Activated CD8-positive, alpha-beta memory T cell treated with anti-CD3 and anti-CD28 coated beads, Interleukin-2, amount 50 U/mL, for 4 hours (primary cell): ENCODE results near the gene HYLS1.
"Not testable (repeated sequence)": the region's sequence is repeated elsewhere in the genome, so short reads cannot be mapped to it uniquely, and the experiment has no call there.

Source experiments
- DNase-seq: peaks from one replicate; pipeline ENCODE4 v3.0.0-alpha.2; 2020

The HYLS1 gene, protein sequence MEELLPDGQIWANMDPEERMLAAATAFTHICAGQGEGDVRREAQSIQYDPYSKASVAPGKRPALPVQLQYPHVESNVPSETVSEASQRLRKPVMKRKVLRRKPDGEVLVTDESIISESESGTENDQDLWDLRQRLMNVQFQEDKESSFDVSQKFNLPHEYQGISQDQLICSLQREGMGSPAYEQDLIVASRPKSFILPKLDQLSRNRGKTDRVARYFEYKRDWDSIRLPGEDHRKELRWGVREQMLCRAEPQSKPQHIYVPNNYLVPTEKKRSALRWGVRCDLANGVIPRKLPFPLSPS

DNA sequence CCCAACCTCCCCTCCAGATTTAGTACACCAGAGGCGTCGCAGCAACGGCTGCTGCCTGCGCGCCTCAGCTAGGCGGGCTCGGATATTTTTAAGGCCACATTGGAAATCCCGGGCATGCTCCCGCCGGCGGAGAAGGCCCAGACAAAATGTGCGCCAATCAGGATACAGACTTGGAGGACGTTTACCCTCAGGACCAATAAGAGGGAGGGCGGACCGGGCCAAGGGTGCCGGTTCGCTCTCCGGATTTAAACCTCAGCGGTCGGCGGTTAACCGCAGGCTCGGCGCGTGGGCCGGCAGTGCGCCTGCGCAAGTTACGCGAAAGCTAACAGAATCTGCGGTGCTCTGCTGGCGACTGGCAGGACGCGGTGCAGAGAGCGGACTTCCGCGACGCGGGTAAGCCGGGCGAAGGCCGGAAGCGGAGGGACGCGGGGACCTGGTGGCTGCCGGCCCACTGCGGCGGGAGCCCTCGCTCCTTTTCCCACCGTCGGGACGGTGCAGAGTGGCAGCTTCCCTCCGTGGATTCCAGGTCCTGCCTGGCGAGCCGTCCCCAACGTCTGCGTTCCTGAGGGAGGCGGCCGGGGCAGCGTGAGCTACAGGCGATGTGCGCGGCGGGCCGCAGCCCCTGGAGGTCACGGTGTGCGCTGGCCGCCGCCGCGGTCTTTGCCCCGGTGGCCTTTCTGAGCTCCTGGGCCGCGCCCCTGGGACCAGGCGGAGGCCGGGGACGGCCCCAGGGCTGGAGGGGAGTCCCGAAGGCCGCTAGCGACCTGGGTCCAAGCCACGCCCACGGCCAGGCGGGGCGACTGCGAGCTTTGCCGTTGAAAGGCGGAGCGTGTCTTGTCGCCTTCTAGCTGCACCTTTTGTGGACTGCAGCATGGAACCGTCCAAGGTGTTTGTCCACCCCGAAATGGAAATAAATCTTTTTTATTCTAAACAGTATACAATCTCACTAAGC is at the start of gene HYLS1:
Gene HYLS1, plus strand, starts transcription at position 296 of the 952 bp plus-strand sequence. CDS start 11,701 bp downstream, outside the sequence.
- DNase-seq, result peak; percentile 93

DNA sequence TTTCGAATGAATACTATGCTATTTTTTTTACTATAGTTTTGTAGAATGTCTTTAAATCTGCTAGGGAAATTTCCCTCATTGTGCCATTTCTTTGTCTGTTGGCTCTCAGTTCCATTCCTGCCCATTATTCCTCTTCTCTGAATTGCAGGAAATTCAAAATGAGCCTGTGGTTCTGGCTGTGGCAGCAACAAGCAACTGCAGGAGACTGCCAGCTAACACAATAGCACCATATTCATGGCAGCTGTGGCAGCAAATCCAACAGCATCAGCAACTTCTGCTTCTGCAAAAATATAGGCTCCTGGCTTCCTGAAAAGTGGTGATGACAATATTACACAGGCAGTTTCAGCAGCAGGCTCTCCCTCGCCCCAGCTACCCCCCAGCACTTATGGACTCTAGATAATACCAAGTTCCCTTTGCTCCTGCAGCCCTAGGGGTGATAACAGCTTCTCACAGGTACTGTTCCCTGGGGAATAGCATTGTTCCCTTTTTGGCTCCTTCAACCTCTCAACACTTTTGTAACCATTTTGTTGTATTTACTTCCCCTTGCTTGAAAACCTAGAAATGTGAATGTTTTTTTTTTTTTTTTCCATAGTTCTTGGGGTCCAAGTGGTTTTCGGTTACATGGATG is 45.0 kb upstream of the HYLS1 start:
- DNase-seq, result no peak

DNA sequence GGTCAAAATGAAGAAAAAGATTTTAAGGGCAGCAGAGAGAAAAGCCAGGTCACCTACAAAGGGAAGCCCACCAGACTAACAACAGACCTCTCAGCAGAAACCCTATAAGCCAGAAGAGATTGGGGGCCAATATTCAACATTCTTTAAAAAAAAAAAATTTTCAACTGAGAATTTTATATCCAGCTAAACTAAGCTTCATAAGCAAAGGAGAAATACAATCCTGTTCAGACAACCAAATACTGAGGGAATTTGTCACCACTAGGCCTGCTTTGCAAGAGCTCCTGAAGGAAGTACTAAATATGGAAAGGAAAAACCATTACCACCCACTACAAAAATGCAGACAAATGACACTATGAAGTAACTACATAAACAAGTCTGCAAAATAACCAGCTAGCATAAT is 41.3 kb upstream of the HYLS1 start:
- no peak for DNase-seq

DNA sequence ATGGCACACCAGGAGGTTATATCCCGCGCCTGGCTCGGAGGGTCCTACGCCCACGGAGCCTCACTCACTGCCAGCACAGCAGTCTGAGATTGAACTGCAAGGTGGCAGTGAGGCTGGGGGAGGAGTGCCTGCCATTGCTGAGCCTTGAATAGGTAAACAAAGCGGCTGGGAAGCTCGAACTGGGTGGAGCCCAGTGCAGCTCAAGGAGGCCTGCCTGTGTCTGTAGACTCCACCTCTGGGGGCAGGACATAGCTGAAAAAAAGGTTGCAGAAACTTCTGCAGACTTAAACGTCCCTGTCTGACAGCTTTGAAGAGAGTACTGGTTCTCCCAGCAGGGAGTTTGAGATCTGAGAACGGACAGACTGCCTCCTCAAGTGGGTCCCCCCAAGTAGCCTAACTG is 29.8 kb upstream of the HYLS1 start:
- not testable (repeated sequence) for DNase-seq

DNA sequence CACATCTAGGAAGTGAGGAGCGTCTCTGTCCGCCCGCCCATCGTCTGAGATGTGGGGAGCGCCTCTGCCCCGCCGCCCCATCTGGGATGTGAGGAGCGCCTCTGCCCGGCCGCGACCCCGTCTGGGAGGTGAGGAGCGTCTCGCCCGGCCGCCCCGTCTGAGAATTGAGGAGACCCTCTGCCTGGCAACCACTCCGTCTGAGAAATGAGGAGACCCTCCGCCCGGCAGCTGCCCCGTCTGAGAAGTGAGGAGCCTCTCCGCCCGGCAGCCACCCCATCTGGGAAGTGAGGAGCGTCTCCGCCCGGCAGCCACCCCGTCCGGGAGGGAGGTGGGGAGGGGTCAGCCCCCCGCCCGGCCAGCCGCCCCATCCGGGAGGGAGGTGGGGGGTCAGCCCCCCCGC is 24.7 kb upstream of the HYLS1 start:
- DNase-seq, result not testable (repeated sequence)

DNA sequence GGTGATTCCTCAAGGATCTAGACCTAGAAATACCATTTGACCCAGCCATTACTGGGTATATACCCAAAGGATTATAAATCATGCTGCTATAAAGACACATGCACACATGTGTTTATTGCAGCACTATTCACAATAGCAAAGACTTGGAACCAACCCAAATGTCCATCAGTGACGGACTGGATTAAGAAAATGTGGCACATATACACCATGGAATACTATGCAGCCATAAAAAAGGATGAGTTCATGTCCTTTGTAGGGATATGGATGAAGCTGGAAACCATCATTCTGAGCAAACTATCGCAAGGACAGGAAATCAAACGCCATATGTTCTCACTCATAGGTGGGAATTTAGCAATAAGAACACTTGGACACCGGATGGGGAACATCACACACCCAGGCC is 22.1 kb upstream of the HYLS1 start:
- DNase-seq, result not testable (repeated sequence)

DNA sequence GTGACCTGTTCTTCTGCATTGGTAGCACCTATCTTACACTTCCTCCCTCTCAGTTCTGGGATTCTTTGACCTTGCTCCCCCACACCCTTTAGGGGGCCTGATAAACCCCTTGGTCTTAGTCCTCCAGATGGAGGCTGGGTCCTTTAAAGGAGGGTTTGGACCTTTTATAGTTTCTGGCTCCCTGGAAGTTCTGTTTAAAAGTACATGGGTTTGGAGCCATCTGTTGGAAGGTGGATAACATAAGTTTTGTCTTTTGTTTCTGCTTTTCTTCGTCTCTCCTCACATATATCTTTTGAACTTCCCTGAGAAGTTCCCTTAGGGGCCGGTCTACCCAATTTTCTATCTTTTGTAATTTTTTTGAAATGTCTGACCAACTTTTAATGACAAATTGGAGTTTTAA is 17.9 kb upstream of the HYLS1 start:
- DNase-seq, result no peak

DNA sequence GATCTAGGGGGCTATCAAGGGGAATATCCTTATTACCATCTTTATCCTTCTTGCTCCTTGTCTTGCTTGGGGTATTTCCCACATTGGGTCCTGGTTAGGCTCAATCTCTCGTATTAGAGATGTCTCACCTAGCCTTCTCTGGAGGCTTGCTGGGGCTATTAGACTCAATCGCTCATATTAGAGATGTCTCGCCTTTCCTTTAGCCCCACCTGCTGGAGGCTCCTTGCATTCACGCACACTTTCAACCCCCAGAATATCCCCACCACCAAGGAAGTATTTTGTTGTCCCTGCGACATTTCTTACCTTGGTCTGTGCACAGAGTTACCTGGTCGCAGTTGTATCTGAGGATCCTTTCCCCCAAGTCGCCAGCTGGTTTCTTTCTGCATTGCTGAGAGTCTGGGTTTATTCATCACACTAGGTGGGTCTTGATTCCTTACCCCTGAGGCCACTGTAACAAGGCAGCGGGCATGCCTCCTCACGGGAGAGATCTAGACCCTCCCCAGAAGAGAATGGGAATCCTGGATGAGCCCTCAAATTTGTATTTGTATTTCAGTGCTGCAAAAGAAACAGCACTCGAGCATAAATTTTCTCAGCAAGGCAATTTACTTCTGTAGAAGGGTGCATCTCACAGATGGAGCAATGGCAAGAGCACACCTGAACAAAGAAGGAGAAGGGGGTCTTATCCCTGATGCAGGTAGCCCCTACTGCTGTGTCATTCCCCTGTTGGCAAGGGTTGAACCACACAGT is 15.9 kb upstream of the HYLS1 start:
- DNase-seq, result peak; percentile 25

DNA sequence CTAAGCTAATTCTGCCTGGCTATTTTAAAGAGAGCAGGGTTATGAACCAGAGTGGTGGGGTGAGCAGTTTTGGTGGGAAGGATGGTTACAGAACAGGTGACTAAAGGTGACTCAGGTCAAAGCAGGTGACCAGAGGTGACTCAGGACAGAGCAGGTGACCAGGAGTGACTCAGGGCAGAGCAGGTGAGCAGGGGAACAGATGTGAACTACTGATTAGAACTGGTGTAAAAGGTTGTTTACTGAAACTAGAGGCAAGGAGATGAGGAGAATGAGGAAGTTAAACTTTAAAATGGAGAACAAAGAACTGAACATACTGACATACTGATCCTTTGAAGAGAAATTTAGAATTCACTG is 15.4 kb upstream of the HYLS1 start:
- no peak for DNase-seq

DNA sequence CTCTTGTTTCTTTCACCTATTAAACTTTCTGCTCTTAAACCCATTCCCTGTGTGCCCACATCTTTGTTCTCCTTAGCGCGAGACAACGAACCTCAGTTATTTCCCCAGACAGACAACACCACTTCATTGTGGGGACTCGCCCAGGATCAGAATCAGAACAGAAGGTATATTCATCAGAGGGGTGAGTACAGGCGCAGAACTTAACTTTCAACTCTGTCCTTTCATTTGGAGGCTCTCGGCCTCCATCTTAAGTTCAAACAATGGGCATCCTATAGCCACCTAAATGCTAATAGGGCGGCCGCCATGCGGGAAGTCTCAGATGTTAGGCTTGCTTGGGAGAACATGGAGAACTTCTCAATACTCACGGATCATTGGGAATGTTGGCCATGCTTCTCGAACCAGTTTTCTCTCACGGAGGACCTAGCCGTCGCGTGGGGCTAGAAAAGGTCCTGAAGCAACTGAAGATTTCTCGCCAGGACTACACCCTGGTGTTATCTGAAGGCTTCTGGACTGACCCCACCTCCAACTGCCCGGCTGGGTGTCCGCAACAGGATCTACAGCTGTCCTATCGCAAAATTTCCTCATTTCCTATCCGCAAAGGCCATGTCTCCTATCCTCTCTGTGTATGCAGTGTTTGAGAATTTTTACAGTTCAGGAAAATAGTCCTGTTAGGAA is 13.4 kb upstream of the HYLS1 start:
- DNase-seq, result no peak

DNA sequence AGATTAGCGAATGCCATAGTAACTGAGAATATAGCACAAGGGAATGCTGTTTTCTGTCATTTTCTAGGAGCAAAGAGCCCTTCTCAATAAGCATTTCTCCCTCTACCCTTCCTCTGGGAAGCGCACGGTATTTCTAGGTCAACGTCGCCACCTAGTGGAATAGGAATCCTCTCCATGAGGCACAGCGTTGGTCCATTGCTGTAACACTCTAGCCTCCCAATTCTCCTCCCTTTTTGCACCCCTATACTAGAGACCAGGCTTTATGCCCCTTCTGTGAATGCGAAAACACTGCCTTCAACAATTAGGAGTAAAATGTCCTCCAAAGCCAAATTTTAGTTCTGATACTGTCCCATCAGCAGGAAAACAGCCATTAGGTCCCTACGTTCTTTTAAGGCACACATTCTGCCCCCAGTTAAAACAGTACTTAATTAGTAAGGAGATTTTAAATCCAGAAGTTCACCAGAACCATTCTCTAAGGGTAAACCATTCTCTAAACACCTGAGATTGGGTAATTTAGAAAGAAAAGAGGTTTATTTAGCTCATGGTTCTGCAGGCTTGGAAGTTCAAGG is 12.8 kb upstream of the HYLS1 start:
- peak; percentile 25 for DNase-seq

DNA sequence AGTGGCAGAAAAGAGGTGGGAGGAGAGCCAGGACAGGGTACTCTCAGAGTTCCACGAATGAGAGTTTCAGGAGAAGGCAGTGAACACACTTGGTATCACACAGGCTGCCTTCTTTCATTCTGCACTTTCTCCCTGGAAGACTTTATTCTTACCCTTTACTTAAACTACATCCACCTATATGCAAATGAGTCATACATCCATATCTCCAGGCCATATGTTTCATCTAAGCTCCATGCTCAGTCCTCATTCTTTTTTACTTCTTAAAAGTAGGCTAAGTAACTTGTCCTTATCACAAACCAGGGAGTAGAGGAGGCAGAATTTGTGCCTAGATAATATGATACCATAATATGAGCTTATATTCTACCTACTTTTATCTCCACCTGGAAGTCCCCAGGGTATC is 6.2 kb upstream of the HYLS1 start:
- no peak for DNase-seq

DNA sequence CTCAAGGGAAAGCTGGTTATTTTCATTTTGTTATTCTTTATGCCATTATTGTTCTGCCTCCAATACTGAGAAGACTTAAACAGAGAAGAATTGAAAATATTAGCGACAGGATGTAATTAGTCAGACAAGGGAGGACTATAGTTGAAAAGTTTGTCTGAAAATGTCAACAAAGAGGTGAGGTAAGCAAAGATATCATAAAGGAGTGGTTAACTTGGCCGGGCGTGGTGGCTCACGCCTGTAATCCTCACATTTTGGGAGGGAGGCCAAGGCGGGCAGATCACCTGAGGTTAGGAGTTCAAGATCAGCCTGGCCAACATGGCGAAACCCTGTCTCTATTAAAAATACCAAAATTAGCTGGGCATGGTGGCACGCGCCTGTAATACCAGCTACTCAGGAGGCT is 4.1 kb upstream of the HYLS1 start:
- DNase-seq, result no peak

DNA sequence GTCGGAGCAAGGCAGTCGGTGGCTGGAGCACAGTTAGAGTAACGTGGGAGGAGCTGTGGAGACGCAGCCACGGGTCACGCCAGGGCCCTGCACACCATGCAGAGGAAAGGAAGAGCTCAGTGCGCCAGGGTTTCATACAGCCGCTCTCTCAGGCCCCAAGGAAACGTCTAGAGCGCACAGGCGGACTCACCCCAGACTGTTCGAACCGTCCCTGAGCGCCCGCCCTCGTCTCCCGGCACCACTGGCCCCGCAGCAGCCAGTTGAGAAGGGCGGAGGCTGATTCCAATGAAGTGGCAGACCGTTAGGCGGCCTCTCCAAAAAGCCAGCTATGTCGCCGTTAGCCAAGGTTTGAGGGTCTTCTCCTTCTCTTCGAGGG is 483 bp upstream of the HYLS1 start:
- peak; percentile 40 for DNase-seq

DNA sequence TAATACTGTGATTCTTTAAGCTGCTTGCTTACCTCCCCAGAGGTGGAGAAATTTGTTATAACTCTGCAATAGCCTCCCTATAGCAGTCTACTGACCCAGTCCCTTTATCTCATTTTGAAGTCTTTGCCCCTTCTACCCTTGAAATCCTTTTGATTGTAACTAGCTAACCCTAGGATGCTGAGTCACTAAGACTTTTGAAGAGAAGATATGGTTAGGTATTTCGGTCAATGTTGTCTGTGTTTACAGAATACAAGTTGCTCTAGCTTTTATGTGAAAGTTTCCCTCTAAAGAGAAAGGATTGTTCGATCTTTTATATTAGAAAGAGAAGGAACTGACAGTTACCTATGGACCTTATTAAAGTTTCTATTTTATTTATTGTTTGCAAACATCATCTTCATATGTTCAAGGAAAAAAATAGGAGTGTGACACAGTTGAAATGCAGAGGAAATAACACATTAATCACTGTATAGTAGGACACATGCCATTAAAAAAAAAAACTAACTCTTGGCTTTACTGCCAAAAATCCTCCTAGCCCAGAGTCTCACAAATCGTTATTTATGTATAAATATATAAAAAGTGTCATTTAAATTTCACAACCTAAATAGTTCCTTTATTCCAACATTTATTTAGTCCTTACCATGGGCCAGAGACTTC is 3.1 kb downstream of the HYLS1 start:
- no peak for DNase-seq

DNA sequence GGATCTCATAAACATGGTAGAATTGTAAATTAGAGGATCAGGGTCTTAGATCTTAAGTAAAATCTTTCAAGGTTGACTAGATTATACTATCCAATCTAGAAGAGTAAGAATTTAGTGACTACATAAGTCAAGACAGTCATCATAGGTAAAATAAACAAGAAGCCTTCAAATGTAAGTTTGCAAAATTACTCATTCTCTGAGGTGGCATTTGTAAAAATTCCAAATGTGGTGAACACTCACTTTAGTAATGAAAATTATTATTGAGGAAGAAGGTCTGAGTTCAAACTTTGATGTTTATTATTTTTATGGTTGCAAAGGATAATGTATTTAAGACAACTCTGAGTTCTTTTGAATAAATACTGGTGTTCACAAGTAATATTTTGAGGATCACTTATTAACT is 4.6 kb downstream of the HYLS1 start:
- no peak for DNase-seq

DNA sequence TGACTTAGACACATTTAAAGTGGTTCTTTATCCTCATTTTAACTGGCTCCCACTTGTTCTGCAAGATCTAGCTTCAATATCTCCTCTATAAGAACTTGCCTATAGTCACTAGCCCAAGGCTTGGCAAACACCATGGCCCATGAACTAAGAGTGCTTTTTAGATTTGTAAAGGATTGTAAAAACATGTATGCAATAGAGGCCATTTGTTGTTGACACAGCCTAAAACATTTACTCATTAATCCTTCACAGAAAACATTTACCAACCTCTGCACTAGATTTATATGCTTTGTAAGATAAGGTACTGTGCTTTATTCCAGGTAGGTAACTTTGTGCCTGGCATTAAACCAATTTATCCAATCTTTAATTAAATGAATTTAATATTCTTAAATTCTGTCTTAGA is 5.5 kb downstream of the HYLS1 start:
- DNase-seq, result no peak

DNA sequence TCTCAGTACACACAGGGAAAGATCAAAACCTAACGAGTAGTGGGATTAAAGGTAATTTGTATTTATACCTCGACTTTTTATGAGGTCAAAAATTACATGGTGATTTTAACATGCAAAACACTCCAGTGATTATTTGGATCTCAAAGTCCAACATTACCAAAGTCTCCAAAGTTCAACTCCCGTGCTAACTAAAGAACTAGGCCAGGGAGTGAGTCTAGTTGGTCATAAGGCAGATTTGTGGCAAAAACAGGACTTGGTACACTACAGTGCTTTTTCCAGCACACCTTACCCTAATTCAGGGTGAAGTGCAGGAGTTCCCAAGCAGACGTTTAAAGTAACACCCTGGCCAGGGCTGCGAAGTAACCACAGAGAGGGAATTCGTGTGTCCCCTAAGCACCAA is 14.4 kb downstream of the HYLS1 start:
- DNase-seq, result no peak

DNA sequence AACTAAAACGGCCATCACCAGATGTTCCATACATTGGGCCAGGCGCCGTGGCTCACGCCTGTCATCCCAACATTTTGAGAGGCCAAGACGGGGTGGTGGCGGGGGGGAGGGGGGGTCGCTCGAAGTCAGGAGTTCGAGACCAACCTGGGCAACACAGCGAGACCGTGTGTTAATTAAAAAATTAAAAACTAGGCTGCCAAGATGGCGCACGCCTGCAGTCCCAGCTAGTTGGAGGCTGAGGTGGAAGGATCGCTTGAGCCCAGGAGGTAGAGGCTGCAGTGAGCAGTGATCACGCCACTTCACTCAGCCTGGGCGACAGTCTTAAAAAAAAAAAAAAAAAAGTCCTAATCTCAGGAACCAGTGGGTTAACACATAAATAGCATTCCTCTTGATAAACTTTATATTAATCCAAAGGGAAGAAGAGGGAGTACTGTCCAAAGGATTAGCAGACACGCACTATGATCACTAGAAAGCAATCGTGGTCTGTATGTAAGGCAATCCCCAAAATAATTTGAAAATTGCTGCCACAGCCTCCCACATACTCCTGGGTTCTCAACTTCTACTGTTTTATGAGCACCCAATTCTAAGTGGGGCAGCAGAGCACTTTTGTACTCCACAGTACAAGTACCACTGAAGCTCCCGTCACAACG is 14.9 kb downstream of the HYLS1 start:
- no peak for DNase-seq

DNA sequence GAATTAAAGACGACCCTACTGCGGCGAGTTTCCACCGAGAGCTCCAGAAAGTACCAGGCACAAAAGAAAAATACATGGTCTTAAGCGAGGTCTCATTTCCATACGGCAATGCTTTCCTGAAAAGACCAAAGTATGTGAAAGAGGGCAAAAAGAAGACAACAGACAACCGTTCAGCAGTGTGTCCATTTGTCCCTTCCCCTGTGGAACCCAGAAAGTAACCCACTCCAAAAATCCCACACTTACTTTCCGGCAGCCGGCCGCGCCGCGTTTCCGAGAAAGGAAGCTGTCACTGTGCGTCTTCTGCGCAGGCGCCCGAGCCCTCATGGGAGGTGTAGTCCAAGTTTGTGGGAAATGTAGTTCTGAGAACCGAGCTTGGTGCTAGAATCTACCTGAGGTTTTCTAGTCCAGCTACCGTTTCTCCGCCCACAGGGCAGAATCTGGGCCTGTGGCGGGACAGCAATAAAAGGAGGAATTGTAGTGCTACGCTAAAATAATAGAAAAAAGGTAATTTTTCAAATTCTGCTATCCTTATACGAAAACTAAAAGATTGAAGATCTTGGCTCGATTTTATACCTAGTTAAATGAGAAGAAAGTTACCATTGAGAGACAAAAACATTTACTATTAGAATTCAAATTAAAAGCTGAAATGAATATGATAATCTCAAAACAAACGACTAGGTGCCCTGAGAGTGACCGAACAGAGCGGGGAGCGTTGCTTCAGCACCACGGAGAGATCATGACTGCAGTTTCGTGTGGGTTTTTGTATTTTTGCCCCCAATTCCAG is 15.7 kb downstream of the HYLS1 start, which contains the start of gene PUS3:
Gene PUS3, minus strand, starts transcription at position 280 of the 784 bp plus-strand sequence. CDS start 6,922 bp downstream, outside the sequence.
- DNase-seq, result peak; percentile 84
